ENCODE results near the gene GNAI1. TPM values are rescaled to one million over a fixed set of nuclear protein-coding genes. Genes with fewer than 3 reads are reported as not detected.

GNAI1 gene
- total RNA-seq, 2 experiments from 2014 or later: 0.57 to 0.93 TPM

GRCh38 chr7:80204454-80204853 is 69.8 kb downstream of the GNAI1 start:
- CTCF ChIA-PET: no interaction called here

GRCh38 chr7:80204919-80205318 is 70.3 kb downstream of the GNAI1 start:
- CTCF ChIA-PET: no interaction called here

More at GRCh38 chr7:80204454-80204853, 69.8 kb downstream of the GNAI1 start:
- POLR2A ChIA-PET: no interaction called here

GRCh38 chr7:80206763-80207162 is 72.1 kb downstream of the GNAI1 start:
- CTCF ChIA-PET: no interaction called here
- POLR2A ChIA-PET: no interaction called here

More at GRCh38 chr7:80204919-80205318, 70.3 kb downstream of the GNAI1 start:
- POLR2A ChIA-PET: no interaction called here

- POLR2A ChIA-PET: no interaction called here
Observed at GRCh38 chr7:80207501-80207900, 72.9 kb downstream of the GNAI1 start.

GRCh38 chr7:80208700-80209099 is 74.1 kb downstream of the GNAI1 start:
- ChIA-PET CTCF (no interaction called here), POLR2A (no interaction called here)

More at GRCh38 chr7:80207501-80207900, 72.9 kb downstream of the GNAI1 start:
- CTCF ChIA-PET: no interaction called here

GRCh38 chr7:80210400-80210799 is 75.8 kb downstream of the GNAI1 start:
- ChIA-PET POLR2A (no interaction called here), CTCF (no interaction called here)

- ChIA-PET POLR2A (no interaction called here), CTCF (no interaction called here)
Observed at GRCh38 chr7:80213814-80214213, 79.2 kb downstream of the GNAI1 start.

GRCh38 chr7:80215734-80216133 is 81.1 kb downstream of the GNAI1 start:
- POLR2A ChIA-PET: no interaction called here
- CTCF ChIA-PET: no interaction called here

- POLR2A ChIA-PET: no interaction called here
Observed at GRCh38 chr7:80216996-80217842, 82.6 kb downstream of the GNAI1 start.

GRCh38 chr7:80218723-80219122 is 84.1 kb downstream of the GNAI1 start:
- POLR2A ChIA-PET: no interaction called here
- CTCF ChIA-PET: no interaction called here

More at GRCh38 chr7:80216996-80217842, 82.6 kb downstream of the GNAI1 start:
- CTCF ChIA-PET: no interaction called here

GRCh38 chr7:80220022-80220634 is 85.5 kb downstream of the GNAI1 start:
- CTCF ChIA-PET: no interaction called here
- POLR2A ChIA-PET: no interaction called here

- ChIA-PET CTCF (no interaction called here), POLR2A (no interaction called here)
Observed at GRCh38 chr7:80224415-80224814, 89.8 kb downstream of the GNAI1 start.

- ChIA-PET POLR2A (no interaction called here), CTCF (no interaction called here)
Observed at GRCh38 chr7:80225361-80225760, 90.7 kb downstream of the GNAI1 start.

- ChIA-PET POLR2A (no interaction called here), CTCF (no interaction called here)
Observed at GRCh38 chr7:80226629-80227028, 92.0 kb downstream of the GNAI1 start.

- POLR2A ChIA-PET: no interaction called here
- CTCF ChIA-PET: no interaction called here
Observed at GRCh38 chr7:80230327-80230726, 95.7 kb downstream of the GNAI1 start.

- ChIA-PET POLR2A (no interaction called here), CTCF (no interaction called here)
Observed at GRCh38 chr7:80231707-80232106, 97.1 kb downstream of the GNAI1 start.

- POLR2A ChIA-PET: no interaction called here
- CTCF ChIA-PET: no interaction called here
Observed at GRCh38 chr7:80232979-80233724, 98.5 kb downstream of the GNAI1 start.

GRCh38 chr7:80235334-80235733 is 100.7 kb downstream of the GNAI1 start:
- POLR2A ChIA-PET: no interaction called here
- CTCF ChIA-PET: no interaction called here

- POLR2A ChIA-PET: no interaction called here
- CTCF ChIA-PET: no interaction called here
Observed at GRCh38 chr7:80236681-80237080, 102.0 kb downstream of the GNAI1 start.

GRCh38 chr7:80240265-80241025 is 105.8 kb downstream of the GNAI1 start:
- POLR2A ChIA-PET: no interaction called here
- CTCF ChIA-PET: no interaction called here
